A549 (cell line): ENCODE results near the gene TMEM41B.

Experiments
- CEBPB ChIP-seq, 2 experiments: fragments of >200 bp in 1 of 2; sonication (Bioruptor Twin) in 1 of 2; formaldehyde crosslinking in 1 of 2; IDR thresholded peaks; 2 replicates each; pipeline ENCODE4 v1.6.1; 2012 to 2016
- EP300 ChIP-seq, 2 experiments: fragments of >200 bp; sonication (Bioruptor Twin); formaldehyde crosslinking; IDR thresholded peaks; 2 replicates in 1 of 2; 3 replicates in 1 of 2; pipeline ENCODE4 v1.6.1; 2016 to 2017
- JUNB ChIP-seq: fragments of >200 bp; sonication (Bioruptor Twin); formaldehyde crosslinking; IDR thresholded peaks from 2 replicates; pipeline ENCODE4 v1.6.1; 2016
- POLR2A ChIP-seq: IDR thresholded peaks from 2 replicates; pipeline ENCODE4 v1.6.1; 2012; ENCODE audit warnings: mild to moderate bottlenecking, low read length
- SMC3 ChIP-seq: fragments of >200 bp; sonication (Bioruptor Twin); formaldehyde crosslinking; IDR thresholded peaks from 3 replicates; pipeline ENCODE4 v1.6.1; 2018; ENCODE audit warnings: inconsistent platforms
- SREBF2 ChIP-seq: fragments of 450-650 bp; IDR thresholded peaks from 2 replicates; pipeline ENCODE4 v1.6.1; 2014; ENCODE audit warnings: mild to moderate bottlenecking, moderate library complexity
- ZFP36 ChIP-seq: fragments of 450-650 bp; IDR thresholded peaks from 2 replicates; pipeline ENCODE4 v1.6.1; 2014; ENCODE audit warnings: borderline replicate concordance; ENCODE audit not compliant: partially characterized antibody
- ZSCAN20 ChIP-seq: fragments of 250-450 bp; sonication (Bioruptor Pico); IDR thresholded peaks from 2 replicates; pipeline ENCODE4 v1.8.0; 2022; ENCODE audit warnings: mild to moderate bottlenecking, moderate library complexity
- TF ChIP-seq, protein P1 (sequence below): fragments of 150-350 bp; IDR thresholded peaks from 2 replicates; pipeline ENCODE4 v1.6.1; 2014; ENCODE audit warnings: low read depth, mild to moderate bottlenecking, low read length
- TF ChIP-seq, protein P2 (sequence below): fragments of >200 bp; sonication (Bioruptor Twin); formaldehyde crosslinking; IDR thresholded peaks from 3 replicates; pipeline ENCODE4 v1.5.1; 2016
- TF ChIP-seq, protein P3 (sequence below): fragments of 450-650 bp; IDR thresholded peaks from 2 replicates; pipeline ENCODE4 v1.6.1; 2014; ENCODE audit warnings: antibody characterized with exemption
- TF ChIP-seq, protein P4 (sequence below): IDR thresholded peaks from 2 replicates; pipeline ENCODE4 v1.6.1; 2012

DNA sequence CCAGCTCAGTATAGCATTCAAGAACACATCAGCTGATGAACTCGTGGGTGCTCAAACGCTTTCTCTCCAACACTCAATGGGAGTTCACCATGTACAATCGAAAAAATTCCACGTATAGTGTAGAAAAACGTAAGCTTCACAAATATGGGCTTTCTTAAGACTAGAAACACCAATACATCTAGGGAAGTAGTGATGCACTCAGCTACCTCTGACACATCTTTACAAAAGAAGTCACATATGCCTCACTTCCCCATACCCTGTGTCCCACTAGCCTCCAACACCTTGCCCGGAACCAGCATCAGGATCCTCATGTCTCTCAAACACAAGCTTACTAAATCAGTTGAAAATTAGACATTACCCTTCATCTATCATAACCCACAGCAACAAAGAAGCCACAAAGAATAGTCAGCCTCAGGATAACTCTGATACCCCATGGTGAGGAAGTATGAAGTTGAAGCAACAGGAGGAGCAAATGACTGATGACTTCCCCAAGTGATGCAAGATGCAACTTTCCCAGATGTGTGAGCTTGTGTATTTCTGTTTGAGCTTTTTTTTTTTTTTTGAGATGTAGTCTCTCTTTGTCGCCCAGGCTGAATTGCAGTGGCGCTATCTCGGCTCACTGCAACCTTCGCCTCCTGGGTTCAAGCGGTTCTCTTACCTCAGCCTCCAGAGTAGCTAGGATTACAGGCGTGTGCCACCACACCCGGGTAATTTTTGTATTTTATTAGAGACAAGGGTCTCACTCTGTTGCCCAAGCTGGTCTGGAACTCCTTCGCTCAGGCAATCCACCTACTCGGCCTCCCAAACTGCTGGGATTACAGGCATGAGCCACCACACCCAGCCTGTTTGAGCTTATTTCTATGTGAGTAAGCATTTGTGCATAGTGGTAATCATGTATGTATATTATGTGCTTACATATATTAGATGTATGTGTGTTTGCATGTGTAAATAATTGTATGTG is 40.7 kb downstream of the TMEM41B start:
- TF ChIP-seq, protein P1, sequence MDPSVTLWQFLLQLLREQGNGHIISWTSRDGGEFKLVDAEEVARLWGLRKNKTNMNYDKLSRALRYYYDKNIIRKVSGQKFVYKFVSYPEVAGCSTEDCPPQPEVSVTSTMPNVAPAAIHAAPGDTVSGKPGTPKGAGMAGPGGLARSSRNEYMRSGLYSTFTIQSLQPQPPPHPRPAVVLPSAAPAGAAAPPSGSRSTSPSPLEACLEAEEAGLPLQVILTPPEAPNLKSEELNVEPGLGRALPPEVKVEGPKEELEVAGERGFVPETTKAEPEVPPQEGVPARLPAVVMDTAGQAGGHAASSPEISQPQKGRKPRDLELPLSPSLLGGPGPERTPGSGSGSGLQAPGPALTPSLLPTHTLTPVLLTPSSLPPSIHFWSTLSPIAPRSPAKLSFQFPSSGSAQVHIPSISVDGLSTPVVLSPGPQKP, result no peak
- TF ChIP-seq POLR2A (no peak), SMC3 (no peak), CEBPB (IDR thresholded peaks at IDR 0.05) (no peak), EP300 (IDR thresholded peaks at IDR 0.05) (no peak), ZFP36 (no peak), ZSCAN20 (CRISPR knock-in tag) (no peak), SREBF2 (no peak), JUNB (no peak)
- TF ChIP-seq, protein P2, sequence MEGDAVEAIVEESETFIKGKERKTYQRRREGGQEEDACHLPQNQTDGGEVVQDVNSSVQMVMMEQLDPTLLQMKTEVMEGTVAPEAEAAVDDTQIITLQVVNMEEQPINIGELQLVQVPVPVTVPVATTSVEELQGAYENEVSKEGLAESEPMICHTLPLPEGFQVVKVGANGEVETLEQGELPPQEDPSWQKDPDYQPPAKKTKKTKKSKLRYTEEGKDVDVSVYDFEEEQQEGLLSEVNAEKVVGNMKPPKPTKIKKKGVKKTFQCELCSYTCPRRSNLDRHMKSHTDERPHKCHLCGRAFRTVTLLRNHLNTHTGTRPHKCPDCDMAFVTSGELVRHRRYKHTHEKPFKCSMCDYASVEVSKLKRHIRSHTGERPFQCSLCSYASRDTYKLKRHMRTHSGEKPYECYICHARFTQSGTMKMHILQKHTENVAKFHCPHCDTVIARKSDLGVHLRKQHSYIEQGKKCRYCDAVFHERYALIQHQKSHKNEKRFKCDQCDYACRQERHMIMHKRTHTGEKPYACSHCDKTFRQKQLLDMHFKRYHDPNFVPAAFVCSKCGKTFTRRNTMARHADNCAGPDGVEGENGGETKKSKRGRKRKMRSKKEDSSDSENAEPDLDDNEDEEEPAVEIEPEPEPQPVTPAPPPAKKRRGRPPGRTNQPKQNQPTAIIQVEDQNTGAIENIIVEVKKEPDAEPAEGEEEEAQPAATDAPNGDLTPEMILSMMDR, result no peak
- TF ChIP-seq, protein P3, sequence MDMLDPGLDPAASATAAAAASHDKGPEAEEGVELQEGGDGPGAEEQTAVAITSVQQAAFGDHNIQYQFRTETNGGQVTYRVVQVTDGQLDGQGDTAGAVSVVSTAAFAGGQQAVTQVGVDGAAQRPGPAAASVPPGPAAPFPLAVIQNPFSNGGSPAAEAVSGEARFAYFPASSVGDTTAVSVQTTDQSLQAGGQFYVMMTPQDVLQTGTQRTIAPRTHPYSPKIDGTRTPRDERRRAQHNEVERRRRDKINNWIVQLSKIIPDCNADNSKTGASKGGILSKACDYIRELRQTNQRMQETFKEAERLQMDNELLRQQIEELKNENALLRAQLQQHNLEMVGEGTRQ, result no peak
- TF ChIP-seq, protein P4, sequence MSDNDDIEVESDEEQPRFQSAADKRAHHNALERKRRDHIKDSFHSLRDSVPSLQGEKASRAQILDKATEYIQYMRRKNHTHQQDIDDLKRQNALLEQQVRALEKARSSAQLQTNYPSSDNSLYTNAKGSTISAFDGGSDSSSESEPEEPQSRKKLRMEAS, result no peak
